NT2/D1 (cell line): ENCODE measurements around the gene HP1BP3.

Source experiments
- SUZ12 ChIP-seq: IDR thresholded peaks from 2 replicates; pipeline ENCODE4 v1.6.1; 2011; ENCODE audit not compliant: insufficient read length, insufficient read depth; ENCODE audit errors: extremely low read depth
- YY1 ChIP-seq: IDR thresholded peaks from 2 replicates; pipeline ENCODE4 v1.6.1; 2011; ENCODE audit not compliant: insufficient read length, insufficient read depth
- ZNF274 ChIP-seq: IDR thresholded peaks from 2 replicates; pipeline ENCODE4 v1.6.1; 2011; ENCODE audit warnings: mild to moderate bottlenecking, low read depth, low read length

DNA sequence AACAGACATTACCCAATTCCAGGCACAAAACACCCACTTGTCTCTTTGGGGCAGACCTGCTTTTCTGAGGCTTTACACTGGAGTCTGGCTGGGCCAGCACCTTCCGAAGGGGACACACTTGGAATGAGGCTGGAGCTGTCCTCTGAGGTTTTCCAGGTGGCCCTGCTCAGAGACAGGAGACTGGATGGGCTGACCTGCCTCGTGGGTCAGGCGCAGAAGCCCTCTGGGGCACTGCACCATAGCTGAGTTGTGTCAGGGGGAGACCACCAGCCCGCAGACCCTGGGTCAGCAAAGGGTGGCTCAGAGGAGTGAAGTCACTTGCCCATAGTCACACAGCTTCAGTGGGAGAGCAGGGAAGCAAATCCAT is 56.4 kb downstream of the HP1BP3 start:
- TF ChIP-seq SUZ12 (no peak), YY1 (no peak), ZNF274 (no peak)
